HG02885 (cell line): ENCODE measurements around the gene HCFC1R1.
A peak's percentile ranks its signal among the peaks of the same experiment; 100 is the strongest.

Experiments
- ATAC-seq: cut with Tn5 transposase; IDR thresholded peaks from one replicate; pipeline ENCODE4 v1.9.1; 2021; ENCODE audit warnings: mild to moderate bottlenecking; ENCODE audit not compliant: unreplicated experiment, poor library complexity

Gene HCFC1R1

GRCh38 chr16:2980227-2981176, 43.2 kb downstream of the HCFC1R1 start, which contains the start of gene PKMYT1:
Gene PKMYT1, minus strand, starts transcription at chr16:2980446. Its CDS starts 789 bp downstream, at chr16:2979657.
- peak; percentile 81 for ATAC-seq

- peak; percentile 9 for ATAC-seq
These were observed 44.0 kb downstream of the HCFC1R1 start for GRCh38 chr16:2979669-2980226.

GRCh38 chr16:2977440-2977839, 46.3 kb downstream of the HCFC1R1 start:
- ATAC-seq: no peak

GRCh38 chr16:2976673-2977072, 47.1 kb downstream of the HCFC1R1 start:
- no peak for ATAC-seq

GRCh38 chr16:2976201-2976600, 47.5 kb downstream of the HCFC1R1 start:
- no peak for ATAC-seq

GRCh38 chr16:2975161-2975795, 48.5 kb downstream of the HCFC1R1 start:
- no peak for ATAC-seq

- ATAC-seq: no peak
These were observed 49.3 kb downstream of the HCFC1R1 start for GRCh38 chr16:2974319-2975056.

- no peak for ATAC-seq
These were observed 50.0 kb downstream of the HCFC1R1 start for GRCh38 chr16:2973605-2974318.

- ATAC-seq: no peak
These were observed 50.6 kb downstream of the HCFC1R1 start for GRCh38 chr16:2973093-2973492.
